Aorta (tissue), 5 donors: ENCODE results near the gene CR1L. TPM values are rescaled to one million over a fixed set of nuclear protein-coding genes. Genes with fewer than 3 reads are reported as not detected.
A peak's percentile ranks its signal among the peaks of the same experiment; 100 is the strongest.

Experiments used
- ATAC-seq: fragments of 200-7000 bp; cut with Tn5 transposase; one replicate; pipeline ENCODE4 v1.9.1; 2022; ENCODE audit warnings: moderate library complexity; ENCODE audit not compliant: low FRiP score
- DNase-seq, 2 donors: peaks; one replicate each; pipeline ENCODE4 v3.0.0-alpha.2; 2020
- H3K27ac ChIP-seq, 2 donors: one replicate each; pipeline ENCODE4 v1.5.1; 2013; ENCODE audit warnings: low read length in 2 of 2, mild to moderate bottlenecking in 2 of 2, moderate library complexity in 2 of 2, control low read depth in 1 of 2, inconsistent platforms in 1 of 2, low read depth in 1 of 2
- H3K27me3 ChIP-seq, 2 donors: one replicate each; pipeline ENCODE4 v1.6.1; 2013; ENCODE audit warnings: control low read depth in 1 of 2, low read length in 1 of 2, mild to moderate bottlenecking in 1 of 2, moderate library complexity in 1 of 2; ENCODE audit not compliant: insufficient read depth in 2 of 2, control insufficient read depth in 1 of 2
- H3K36me3 ChIP-seq, 2 donors: one replicate each; pipeline ENCODE4 v1.6.1; 2013; ENCODE audit warnings: control low read depth in 1 of 2, low read length in 1 of 2, mild to moderate bottlenecking in 1 of 2; ENCODE audit not compliant: insufficient read depth in 2 of 2, control insufficient read depth in 1 of 2
- H3K4me1 ChIP-seq, 2 donors: one replicate each; pipeline ENCODE4 v1.6.1; 2013; ENCODE audit warnings: low read length in 2 of 2, control low read depth in 1 of 2, mild to moderate bottlenecking in 1 of 2, moderate library complexity in 1 of 2; ENCODE audit not compliant: insufficient read depth in 2 of 2, control insufficient read depth in 1 of 2
- H3K4me3 ChIP-seq, 2 donors: one replicate each; pipeline ENCODE4 v1.5.1; 2013; ENCODE audit warnings: low read length in 2 of 2, control low read depth in 1 of 2, mild to moderate bottlenecking in 1 of 2
- H3K9me3 ChIP-seq: one replicate; pipeline ENCODE4 v1.6.1; 2013; ENCODE audit warnings: mild to moderate bottlenecking, low read length; ENCODE audit not compliant: control insufficient read depth
- WGBS, 2 donors: extraction: QIAGEN DNeasy Blood & Tissue Kit; methylation state at CpG; one replicate each; pipeline ENCODE4 v1.1.7; 2013; 5-methylcytosine and 5-hydroxymethylcytosine counted together
- intact Hi-C, 2 donors: fragments of 100-400 bp; cut with DNase I; formaldehyde crosslinking; loops; one replicate each; pipeline versions ENCODE4 v1.14.2 to v1.15.0; 2022
- polyA plus RNA-seq, 2 donors: library from polyadenylated mRNA; stranded (reverse); fragments of 200-250 nt; gene quantifications; one replicate each; pipeline ENCODE4 v1.2.3, GENCODE V29; 2013
- total RNA-seq, 2 donors: library from RNA; stranded (reverse); fragmentation: NEBNext Ultra II Directional; extraction: Animal tissue kit (Norgen Biotek cat#: 25700); gene quantifications; one replicate each; pipeline ENCODE4 v1.2.1, GENCODE V29; 2021
- donor health status: healthy with polysubstance abuse.
- donor health status: Bipolar disorder and iron deficiency.
- donor health status: DM: no; HTN: no; CAD: no.
- donor health status: DM: no; HTN: no; CAD: no.
- donor health status: DM: yes; HTN: yes; CAD: no.

The CR1L gene
- total and polyA plus RNA-seq, 4 donors = 0.24 TPM; not detected in 3

GRCh38 chr1:207751790-207752455, 107.0 kb downstream of the CR1L start, which contains the start of gene CD46:
CD46 (plus strand) TSS chr1:207752054; CDS start chr1:207752213, 159 bp downstream.
- Histone ChIP-seq H3K36me3 (no peaks in the 10 kb centered on the region), H3K4me3 (peak within 1 kb of the TSS; percentile 59 to 93), H3K4me1 (peaks cover 0 to 4% of the 10 kb centered on the region in 2 donors), H3K9me3 (no peaks in the 10 kb centered on the region), H3K27ac (peak within 1 kb of the TSS; percentile 76 to 93), H3K27me3 (no peaks in the 10 kb centered on the region)
- peak; percentile 100 for ATAC-seq
- WGBS, 2 donors = 0 to 1% methylated on average over 55 of the region's 55 CpGs
- DNase-seq = peak; percentile 98
- intact Hi-C loops = loop anchor here in 1 of 2 donors (5.0 kb wide), 1 partner anchor 45 kb away; no protein-coding TSS in a partner anchor

DNA sequence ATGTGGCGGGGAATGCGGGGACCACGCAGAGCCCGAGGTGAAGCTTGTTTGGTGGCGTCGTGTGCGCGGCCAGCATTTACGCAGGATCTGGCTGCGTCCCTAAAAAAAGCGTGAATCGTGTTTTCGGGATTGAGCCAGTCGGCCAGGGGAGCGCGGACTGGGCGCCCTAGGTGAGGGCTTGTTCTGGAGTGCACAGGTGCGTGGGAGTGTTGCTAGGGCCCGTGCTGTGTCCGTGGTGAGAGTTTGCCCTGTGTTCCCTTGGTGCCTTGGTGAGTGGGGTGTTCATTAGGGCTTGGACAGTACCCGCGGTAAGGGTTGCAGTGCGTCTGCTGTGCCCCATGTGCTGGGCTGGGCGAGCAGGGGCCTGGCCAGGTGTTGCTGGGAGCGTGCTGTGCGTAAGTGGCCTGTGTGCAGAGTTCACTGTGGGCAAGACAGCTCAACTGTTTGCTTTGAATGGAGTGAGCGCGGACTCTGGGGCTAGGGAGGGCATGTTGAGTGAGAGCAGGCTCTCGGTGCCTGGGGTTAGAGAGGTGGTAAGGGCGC, 107.6 kb downstream of the CR1L start:
- intact Hi-C loops = loop anchor here in 1 of 2 donors (5.0 kb wide), 1 partner anchor 45 kb away; no protein-coding TSS in a partner anchor
- Histone ChIP-seq H3K27ac (peak overlapping the region; percentile 33 to 76), H3K4me3 (peak overlapping the region; percentile 59 to 93), H3K4me1 (peaks cover 0 to 4% of the 10 kb centered on the region in 2 donors), H3K9me3 (no peaks in the 10 kb centered on the region), H3K27me3 (no peaks in the 10 kb centered on the region), H3K36me3 (no peaks in the 10 kb centered on the region)
- DNase-seq (peak in 1 of 2 donors; percentile 73), ATAC-seq (peak; percentile 39)
- 1% methylated on average over 30 of the region's 30 CpGs for WGBS, 2 donors

DNA sequence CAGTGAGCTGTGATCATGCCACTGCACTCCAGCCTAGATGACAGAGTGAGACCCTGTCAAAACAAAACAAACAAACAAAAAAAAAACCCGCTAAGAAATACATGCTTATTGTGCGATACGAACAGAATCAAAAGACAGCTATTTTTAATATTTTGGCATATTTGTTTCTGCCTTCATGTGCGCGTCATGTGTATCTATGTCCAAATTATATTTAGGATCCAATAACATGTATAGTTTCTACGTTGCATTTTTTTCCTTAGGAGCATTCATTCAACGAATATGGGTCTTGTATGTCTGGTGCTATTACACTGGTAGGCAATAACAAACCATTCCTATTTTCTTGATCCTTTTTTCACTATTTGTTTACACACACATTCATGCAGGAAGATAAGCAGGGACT, 108.7 kb downstream of the CR1L start:
- peaks cover 0 to 4% of the 10 kb centered on the region in 2 donors for H3K4me1 ChIP-seq
- intact Hi-C loops = loop anchor here in 1 of 2 donors (5.0 kb wide), 1 partner anchor 44 kb away; no protein-coding TSS in a partner anchor
- H3K27me3 ChIP-seq = no peaks in the 10 kb centered on the region
- 76 to 82% methylated on average over 7 of the region's 7 CpGs for WGBS, 2 donors
- H3K4me3 ChIP-seq = no peak overlapping the region
- no peaks in the 10 kb centered on the region for H3K36me3 ChIP-seq
- ATAC-seq (no peak), DNase-seq (no peak)
- no peak overlapping the region for H3K27ac ChIP-seq
- H3K9me3 ChIP-seq = no peaks in the 10 kb centered on the region

DNA sequence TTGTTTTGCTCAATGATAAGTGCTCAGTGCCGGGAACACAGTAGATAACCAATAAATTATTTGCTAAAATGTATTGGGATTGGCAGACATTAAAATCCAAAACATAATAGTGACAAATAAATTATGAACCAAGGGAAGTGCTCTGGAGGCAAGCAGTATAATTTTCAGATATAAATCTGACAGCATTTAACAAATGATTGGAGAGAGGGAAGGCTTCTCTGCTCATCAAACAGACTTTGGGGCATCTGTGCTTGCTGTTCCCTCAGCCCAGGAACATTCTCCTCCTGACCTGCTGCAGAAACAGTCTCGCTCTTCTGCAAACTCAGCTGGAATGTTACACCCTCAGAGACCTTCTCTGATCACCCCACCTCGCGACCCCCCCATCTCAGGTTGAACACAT, 109.1 kb downstream of the CR1L start:
- intact Hi-C loops = loop anchor here in 1 of 2 donors (5.0 kb wide), 1 partner anchor 43 kb away; no protein-coding TSS in a partner anchor
- no peak for DNase-seq
- Histone ChIP-seq H3K9me3 (no peaks in the 10 kb centered on the region), H3K36me3 (peaks cover 0 to under 1% of the 10 kb centered on the region in 2 donors), H3K27ac (no peak overlapping the region), H3K4me3 (no peak overlapping the region), H3K4me1 (peaks cover 0 to 4% of the 10 kb centered on the region in 2 donors), H3K27me3 (no peaks in the 10 kb centered on the region)
- ATAC-seq = no peak
- WGBS, 2 donors = 67 to 71% methylated on average over 4 of the region's 4 CpGs

DNA sequence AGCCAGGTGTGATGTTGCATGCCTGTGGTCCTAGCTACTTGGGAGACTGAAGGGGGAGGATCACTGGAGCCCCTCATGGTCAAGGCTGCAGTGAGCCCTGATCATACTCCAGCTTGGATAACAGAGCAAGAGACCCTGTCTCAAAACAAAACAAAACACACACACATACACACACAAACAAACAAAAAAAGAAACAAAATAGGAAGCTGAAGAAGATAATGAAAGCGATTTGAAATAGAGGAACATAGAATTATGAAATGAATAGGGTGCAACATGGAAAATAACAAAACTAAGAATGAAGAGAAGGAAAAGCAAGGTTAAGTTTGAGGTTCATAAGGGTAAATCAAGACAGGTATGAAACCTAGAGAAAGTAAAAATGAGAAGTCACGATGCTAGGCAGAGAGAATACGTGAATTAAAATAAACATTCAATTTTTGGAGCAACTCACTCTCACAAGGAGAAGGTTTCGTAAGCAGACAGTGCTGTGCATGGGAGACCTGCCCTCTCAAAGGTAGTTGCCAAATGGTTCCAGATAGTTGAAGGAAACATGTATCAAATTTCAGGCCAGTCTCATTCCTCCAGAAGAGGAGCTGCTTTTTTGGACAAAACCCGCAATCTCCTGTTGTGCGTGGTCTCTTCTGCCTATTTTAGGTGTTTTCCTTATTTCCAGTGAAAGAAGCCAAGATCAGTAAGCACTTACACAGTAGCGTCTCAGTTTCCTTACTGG, 110.2 kb downstream of the CR1L start:
- WGBS, 2 donors = 73 to 76% methylated on average over 7 of the region's 7 CpGs
- intact Hi-C loops = loop anchor here in 1 of 2 donors (5.0 kb wide), 1 partner anchor 42 kb away; no protein-coding TSS in a partner anchor

GRCh38 chr1:207755846-207756693, 111.1 kb downstream of the CR1L start:
- ATAC-seq (no peak), DNase-seq (no peak)
- Histone ChIP-seq H3K36me3 (peaks cover 1 to 2% of the 10 kb centered on the region in 2 donors), H3K27ac (no peak overlapping the region), H3K27me3 (no peaks in the 10 kb centered on the region), H3K9me3 (no peaks in the 10 kb centered on the region), H3K4me3 (no peak overlapping the region), H3K4me1 (peaks cover 0 to 4% of the 10 kb centered on the region in 2 donors)
- intact Hi-C loops = no loop called here
- 67 to 68% methylated on average over 2 of the region's 2 CpGs for WGBS, 2 donors

More for the DNA sequence above, 110.2 kb downstream of the CR1L start:
- no peak for ATAC-seq
- Histone ChIP-seq H3K4me3 (no peak overlapping the region), H3K9me3 (no peaks in the 10 kb centered on the region), H3K36me3 (peaks cover 1 to 2% of the 10 kb centered on the region in 2 donors), H3K27me3 (no peaks in the 10 kb centered on the region), H3K27ac (no peak overlapping the region), H3K4me1 (peaks cover 0 to 4% of the 10 kb centered on the region in 2 donors)
- DNase-seq = no peak

- Histone ChIP-seq H3K27ac (no peak overlapping the region), H3K4me3 (no peak overlapping the region), H3K9me3 (no peaks in the 10 kb centered on the region), H3K4me1 (no peaks in the 10 kb centered on the region), H3K27me3 (no peaks in the 10 kb centered on the region), H3K36me3 (peaks cover 2 to 5% of the 10 kb centered on the region in 2 donors)
- intact Hi-C loops = no loop called here
- DNase-seq (no peak), ATAC-seq (no peak)
- 91 to 93% methylated on average over 13 of the region's 13 CpGs for WGBS, 2 donors
Observed at GRCh38 chr1:207762622-207763021, 117.7 kb downstream of the CR1L start.

GRCh38 chr1:207763091-207763490, 118.2 kb downstream of the CR1L start:
- Histone ChIP-seq H3K27ac (no peak overlapping the region), H3K27me3 (no peaks in the 10 kb centered on the region), H3K4me1 (no peaks in the 10 kb centered on the region), H3K9me3 (no peaks in the 10 kb centered on the region), H3K4me3 (no peak overlapping the region), H3K36me3 (peaks cover 2 to 5% of the 10 kb centered on the region in 2 donors)
- WGBS, 2 donors = 88 to 91% methylated on average over 10 of the region's 10 CpGs
- no peak for DNase-seq
- intact Hi-C loops = no loop called here
- no peak for ATAC-seq
